ENCODE data around the gene RPRD1B.

RPRD1B gene

GRCh38 chr20:38138086-38138778 is 104.7 kb downstream of the RPRD1B start:
- DNase-seq: no peak

- no peak for DNase-seq
These were observed 105.8 kb downstream of the RPRD1B start for GRCh38 chr20:38139156-38139912.

- DNase-seq: no peak
These were observed 106.6 kb downstream of the RPRD1B start for GRCh38 chr20:38139977-38140753.

- no peak for DNase-seq
These were observed 107.8 kb downstream of the RPRD1B start for GRCh38 chr20:38141204-38141888.
